ENCODE measurements around the gene SEMA3E.

SEMA3E gene

DNA sequence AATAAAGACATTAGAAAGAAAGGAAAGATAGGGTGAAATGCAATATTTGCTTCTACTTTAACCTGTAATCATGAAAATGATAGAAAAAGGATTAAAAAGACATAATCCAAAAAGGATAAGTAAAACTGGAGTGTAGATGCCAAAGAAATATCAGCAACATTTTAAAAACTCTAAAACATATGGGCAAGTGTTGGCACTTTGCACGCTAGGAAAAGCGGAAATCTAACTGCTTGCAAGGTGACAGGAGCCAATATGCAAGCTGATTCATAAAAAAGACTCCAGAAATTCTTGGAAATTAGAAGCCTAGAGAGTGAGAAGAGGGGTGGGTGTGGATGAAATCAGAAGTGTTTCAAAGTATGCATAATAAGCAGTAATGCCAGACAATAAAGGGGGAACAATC lies 161.1 kb downstream of the SEMA3E start:
- Histone ChIP-seq H3K36me3 (replicated peaks; ENCODE audit: low read depth, low read length) (no peaks in the 10 kb centered on the region), H3K4me1 (ENCODE audit: low read length) (peaks cover 13% of the 10 kb centered on the region), H3K4me2 (ENCODE audit: low read length) (no peak overlapping the region), H3K4me3 (ENCODE audit: low read length) (no peak overlapping the region), H3K27ac (ENCODE audit: low read length) (no peak overlapping the region), H2AFZ (ENCODE audit: low read depth, low read length) (no peak overlapping the region), H3K79me2 (ENCODE audit: low read length) (no peaks in the 10 kb centered on the region), H4K20me1 (ENCODE audit: insufficient read depth, low read length) (no peaks in the 10 kb centered on the region), H3K9me3 (ENCODE audit: insufficient read depth, low read length) (no peaks in the 10 kb centered on the region), H3K27me3 (ENCODE audit: low read depth, low read length) (no peaks in the 10 kb centered on the region), H3K9ac (ENCODE audit: low read length) (no peak overlapping the region)
- TF ChIP-seq EZH2phosphoT487 (IDR thresholded peaks at IDR 0.05; ENCODE audit: low read depth) = no peak
- TF ChIP-seq, protein P1, sequence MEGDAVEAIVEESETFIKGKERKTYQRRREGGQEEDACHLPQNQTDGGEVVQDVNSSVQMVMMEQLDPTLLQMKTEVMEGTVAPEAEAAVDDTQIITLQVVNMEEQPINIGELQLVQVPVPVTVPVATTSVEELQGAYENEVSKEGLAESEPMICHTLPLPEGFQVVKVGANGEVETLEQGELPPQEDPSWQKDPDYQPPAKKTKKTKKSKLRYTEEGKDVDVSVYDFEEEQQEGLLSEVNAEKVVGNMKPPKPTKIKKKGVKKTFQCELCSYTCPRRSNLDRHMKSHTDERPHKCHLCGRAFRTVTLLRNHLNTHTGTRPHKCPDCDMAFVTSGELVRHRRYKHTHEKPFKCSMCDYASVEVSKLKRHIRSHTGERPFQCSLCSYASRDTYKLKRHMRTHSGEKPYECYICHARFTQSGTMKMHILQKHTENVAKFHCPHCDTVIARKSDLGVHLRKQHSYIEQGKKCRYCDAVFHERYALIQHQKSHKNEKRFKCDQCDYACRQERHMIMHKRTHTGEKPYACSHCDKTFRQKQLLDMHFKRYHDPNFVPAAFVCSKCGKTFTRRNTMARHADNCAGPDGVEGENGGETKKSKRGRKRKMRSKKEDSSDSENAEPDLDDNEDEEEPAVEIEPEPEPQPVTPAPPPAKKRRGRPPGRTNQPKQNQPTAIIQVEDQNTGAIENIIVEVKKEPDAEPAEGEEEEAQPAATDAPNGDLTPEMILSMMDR (IDR thresholded peaks at IDR 0.05; ENCODE audit: low read depth, low read length) = no peak

DNA sequence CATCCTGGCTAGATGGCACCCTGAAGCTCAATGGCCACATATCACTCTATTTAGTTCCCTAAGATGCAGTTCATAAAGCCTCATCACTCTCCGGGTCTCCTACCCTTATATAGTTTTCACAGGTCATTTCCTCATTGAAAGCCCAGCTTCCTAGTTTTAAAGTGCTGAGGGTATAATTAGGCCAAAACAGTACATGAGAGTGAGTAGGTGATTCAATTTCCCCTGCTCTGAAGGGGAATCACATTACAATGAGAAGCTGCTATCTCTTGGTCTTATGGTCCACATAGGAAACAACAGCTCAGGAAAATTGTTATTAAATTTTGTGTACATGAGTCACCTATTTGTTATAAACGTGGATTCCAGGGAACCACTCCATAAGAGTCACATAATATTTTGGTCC lies 162.0 kb downstream of the SEMA3E start:
- Histone ChIP-seq H2AFZ (ENCODE audit: low read depth, low read length) (peak overlapping the region; percentile 8; the same call in 1 of the 2 replicates), H3K4me1 (ENCODE audit: low read length) (peaks cover 13% of the 10 kb centered on the region), H3K9me3 (ENCODE audit: insufficient read depth, low read length) (no peaks in the 10 kb centered on the region), H3K4me3 (ENCODE audit: low read length) (no peak overlapping the region), H3K79me2 (ENCODE audit: low read length) (no peaks in the 10 kb centered on the region), H3K4me2 (ENCODE audit: low read length) (0 out of 2 replicates have a peak overlapping the region, but pooled peaks have one; percentile 4), H3K36me3 (replicated peaks; ENCODE audit: low read depth, low read length) (no peaks in the 10 kb centered on the region), H3K27ac (ENCODE audit: low read length) (no peak overlapping the region), H3K9ac (ENCODE audit: low read length) (no peak overlapping the region), H3K27me3 (ENCODE audit: low read depth, low read length) (no peaks in the 10 kb centered on the region), H4K20me1 (ENCODE audit: insufficient read depth, low read length) (no peaks in the 10 kb centered on the region)
- TF ChIP-seq EZH2phosphoT487 (IDR thresholded peaks at IDR 0.05; ENCODE audit: low read depth) = no peak
- TF ChIP-seq, protein P1 (IDR thresholded peaks at IDR 0.05; ENCODE audit: low read depth, low read length) = no peak

DNA sequence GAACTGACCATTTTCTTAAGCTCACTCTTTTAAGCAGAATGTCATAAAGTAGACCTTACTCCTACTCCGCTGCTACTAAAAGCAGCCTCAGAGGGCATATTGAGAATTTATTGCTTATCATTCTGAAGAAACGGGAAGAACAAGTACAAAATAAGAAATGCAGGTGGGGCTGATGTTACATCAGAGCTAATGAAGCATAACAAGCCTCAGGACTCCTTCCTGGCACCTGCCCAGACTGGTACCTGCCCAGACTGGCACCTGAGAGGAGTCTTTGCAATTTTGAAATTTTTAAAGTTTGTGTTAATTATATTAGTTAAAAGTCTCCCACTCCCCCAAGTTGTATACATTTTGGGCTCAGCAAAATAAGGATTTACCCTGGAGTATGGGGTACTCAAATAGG lies 162.4 kb downstream of the SEMA3E start:
- Histone ChIP-seq H3K4me1 (ENCODE audit: low read length) (peaks cover 13% of the 10 kb centered on the region), H3K27me3 (ENCODE audit: low read depth, low read length) (no peaks in the 10 kb centered on the region), H3K4me2 (ENCODE audit: low read length) (peak overlapping the region; percentile 4), H3K79me2 (ENCODE audit: low read length) (no peaks in the 10 kb centered on the region), H3K9ac (ENCODE audit: low read length) (no peak overlapping the region), H2AFZ (ENCODE audit: low read depth, low read length) (peak overlapping the region; percentile 14; the same call in 1 of the 2 replicates), H3K27ac (ENCODE audit: low read length) (no peak overlapping the region), H4K20me1 (ENCODE audit: insufficient read depth, low read length) (no peaks in the 10 kb centered on the region), H3K36me3 (replicated peaks; ENCODE audit: low read depth, low read length) (no peaks in the 10 kb centered on the region), H3K4me3 (ENCODE audit: low read length) (no peak overlapping the region), H3K9me3 (ENCODE audit: insufficient read depth, low read length) (no peaks in the 10 kb centered on the region)
- TF ChIP-seq EZH2phosphoT487 (IDR thresholded peaks at IDR 0.05; ENCODE audit: low read depth) = no peak
- TF ChIP-seq, protein P1 (IDR thresholded peaks at IDR 0.05; ENCODE audit: low read depth, low read length) = no peak

DNA sequence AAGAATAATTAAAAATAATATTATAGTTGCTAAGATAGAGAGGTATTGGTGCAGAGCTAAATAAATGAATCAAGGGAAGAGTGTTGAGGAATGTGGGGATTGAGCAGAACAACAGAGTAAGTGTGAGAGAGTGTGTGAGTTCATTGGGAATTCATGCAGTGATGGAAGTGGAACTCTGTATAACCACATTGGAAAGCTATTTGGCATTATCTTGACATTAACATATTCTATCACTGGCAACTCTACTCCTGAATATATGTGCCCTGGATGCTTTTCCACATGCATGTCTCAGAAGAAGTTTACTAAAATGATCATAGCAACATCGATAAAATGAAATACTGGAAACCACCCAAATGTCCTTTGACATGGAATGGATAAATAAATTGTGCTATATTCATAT lies 164.1 kb downstream of the SEMA3E start:
- no peaks in the 10 kb centered on the region for H3K79me2 ChIP-seq (ENCODE audit: low read length)
- H3K27ac ChIP-seq (ENCODE audit: low read length) = no peak overlapping the region
- H3K27me3 ChIP-seq (ENCODE audit: low read depth, low read length) = no peaks in the 10 kb centered on the region
- H3K4me2 ChIP-seq (ENCODE audit: low read length) = no peak overlapping the region
- H3K9ac ChIP-seq (ENCODE audit: low read length) = no peak overlapping the region
- no peaks in the 10 kb centered on the region for H3K9me3 ChIP-seq (ENCODE audit: insufficient read depth, low read length)
- peaks cover 13% of the 10 kb centered on the region for H3K4me1 ChIP-seq (ENCODE audit: low read length)
- no peak overlapping the region for H3K4me3 ChIP-seq (ENCODE audit: low read length)
- no peak overlapping the region for H2AFZ ChIP-seq (ENCODE audit: low read depth, low read length)
- H3K36me3 ChIP-seq (replicated peaks; ENCODE audit: low read depth, low read length) = no peaks in the 10 kb centered on the region
- TF ChIP-seq EZH2phosphoT487 (IDR thresholded peaks at IDR 0.05; ENCODE audit: low read depth) = no peak
- TF ChIP-seq, protein P1 (IDR thresholded peaks at IDR 0.05; ENCODE audit: low read depth, low read length) = no peak
- no peaks in the 10 kb centered on the region for H4K20me1 ChIP-seq (ENCODE audit: insufficient read depth, low read length)
